ENCODE measurements around the gene LIPT2. TPM values are rescaled to one million over a fixed set of nuclear protein-coding genes. Genes with fewer than 3 reads are reported as not detected.

Gene LIPT2
- polyA plus RNA-seq, 1 donor from 2014 or later, result 11.3 TPM

GRCh38 chr11:74471037-74471436, 22.5 kb downstream of the LIPT2 start:
- Histone ChIP-seq H3F3A (ENCODE audit: insufficient read depth, low read length, poor library complexity, severe bottlenecking) (no peaks in the 10 kb centered on the region), H3K9me2 (ENCODE audit: insufficient read depth, low read length) (no peaks in the 10 kb centered on the region), H3K4me2 (ENCODE audit: low read length) (no peak overlapping the region), H3K36me3 (ENCODE audit: insufficient read depth, low read length) (no peaks in the 10 kb centered on the region), H3K4me3 (ENCODE audit: low read length) (no peak overlapping the region), H3K9ac (ENCODE audit: low read length) (no peak overlapping the region), H3K27me3 (ENCODE audit: insufficient read depth, low read depth, low read length) (no peaks in the 10 kb centered on the region), H3K9me3 (ENCODE audit: low read length) (no peaks in the 10 kb centered on the region), H3K79me2 (replicated peaks; ENCODE audit: insufficient read depth, low read length) (no peaks in the 10 kb centered on the region), H3K27ac (ENCODE audit: low read length) (no peak overlapping the region), H4K20me1 (ENCODE audit: insufficient read depth) (no peaks in the 10 kb centered on the region), H2AFZ (ENCODE audit: low read depth, low read length) (no peak overlapping the region)
- TF ChIP-seq SMC3 (conservative IDR thresholded peaks at IDR 0.05; ENCODE audit: poor library complexity) (no peak), CTCF (IDR thresholded peaks at IDR 0.05; ENCODE audit: poor library complexity, severe bottlenecking) (no peak), MXI1 (conservative IDR thresholded peaks at IDR 0.05; ENCODE audit: poor library complexity, severe bottlenecking) (no peak), TAF1 (IDR thresholded peaks at IDR 0.05; ENCODE audit: low read depth) (no peak), REST (IDR thresholded peaks at IDR 0.05; ENCODE audit: borderline replicate concordance) (no peak), EP300 (conservative IDR thresholded peaks at IDR 0.05; ENCODE audit: poor library complexity, severe bottlenecking) (no peak), RAD21 (conservative IDR thresholded peaks at IDR 0.05) (no peak), POLR2AphosphoS5 (IDR thresholded peaks at IDR 0.05) (no peak), EZH2 (IDR thresholded peaks at IDR 0.05; ENCODE audit: borderline replicate concordance, insufficient read depth, low read length, poor library complexity, severe bottlenecking) (no peak)

GRCh38 chr11:74470526-74470925, 23.0 kb downstream of the LIPT2 start:
- H3K9me3 ChIP-seq (ENCODE audit: low read length), result no peaks in the 10 kb centered on the region
- no peaks in the 10 kb centered on the region for H3K9me2 ChIP-seq (ENCODE audit: insufficient read depth, low read length)
- no peak overlapping the region for H3K4me2 ChIP-seq (ENCODE audit: low read length)
- H4K20me1 ChIP-seq (ENCODE audit: insufficient read depth), result no peaks in the 10 kb centered on the region
- H3K27me3 ChIP-seq (ENCODE audit: insufficient read depth, low read depth, low read length), result no peaks in the 10 kb centered on the region
- H3K36me3 ChIP-seq (ENCODE audit: insufficient read depth, low read length), result no peaks in the 10 kb centered on the region
- TF ChIP-seq EZH2 (IDR thresholded peaks at IDR 0.05; ENCODE audit: borderline replicate concordance, insufficient read depth, low read length, poor library complexity, severe bottlenecking) (no peak), RAD21 (conservative IDR thresholded peaks at IDR 0.05) (no peak), MXI1 (conservative IDR thresholded peaks at IDR 0.05; ENCODE audit: poor library complexity, severe bottlenecking) (no peak), EP300 (conservative IDR thresholded peaks at IDR 0.05; ENCODE audit: poor library complexity, severe bottlenecking) (no peak), REST (IDR thresholded peaks at IDR 0.05; ENCODE audit: borderline replicate concordance) (no peak), TAF1 (IDR thresholded peaks at IDR 0.05; ENCODE audit: low read depth) (no peak), POLR2AphosphoS5 (IDR thresholded peaks at IDR 0.05) (no peak), CTCF (IDR thresholded peaks at IDR 0.05; ENCODE audit: poor library complexity, severe bottlenecking) (no peak), SMC3 (conservative IDR thresholded peaks at IDR 0.05; ENCODE audit: poor library complexity) (no peak)
- no peaks in the 10 kb centered on the region for H3F3A ChIP-seq (ENCODE audit: insufficient read depth, low read length, poor library complexity, severe bottlenecking)
- no peak overlapping the region for H3K27ac ChIP-seq (ENCODE audit: low read length)
- H3K9ac ChIP-seq (ENCODE audit: low read length), result no peak overlapping the region
- no peaks in the 10 kb centered on the region for H3K79me2 ChIP-seq (replicated peaks; ENCODE audit: insufficient read depth, low read length)
- no peak overlapping the region for H2AFZ ChIP-seq (ENCODE audit: low read depth, low read length)
- no peak overlapping the region for H3K4me3 ChIP-seq (ENCODE audit: low read length)

All from neural cell (in vitro differentiated cells).